Measurements from ENCODE around the gene DGKE.

The DGKE gene

DNA sequence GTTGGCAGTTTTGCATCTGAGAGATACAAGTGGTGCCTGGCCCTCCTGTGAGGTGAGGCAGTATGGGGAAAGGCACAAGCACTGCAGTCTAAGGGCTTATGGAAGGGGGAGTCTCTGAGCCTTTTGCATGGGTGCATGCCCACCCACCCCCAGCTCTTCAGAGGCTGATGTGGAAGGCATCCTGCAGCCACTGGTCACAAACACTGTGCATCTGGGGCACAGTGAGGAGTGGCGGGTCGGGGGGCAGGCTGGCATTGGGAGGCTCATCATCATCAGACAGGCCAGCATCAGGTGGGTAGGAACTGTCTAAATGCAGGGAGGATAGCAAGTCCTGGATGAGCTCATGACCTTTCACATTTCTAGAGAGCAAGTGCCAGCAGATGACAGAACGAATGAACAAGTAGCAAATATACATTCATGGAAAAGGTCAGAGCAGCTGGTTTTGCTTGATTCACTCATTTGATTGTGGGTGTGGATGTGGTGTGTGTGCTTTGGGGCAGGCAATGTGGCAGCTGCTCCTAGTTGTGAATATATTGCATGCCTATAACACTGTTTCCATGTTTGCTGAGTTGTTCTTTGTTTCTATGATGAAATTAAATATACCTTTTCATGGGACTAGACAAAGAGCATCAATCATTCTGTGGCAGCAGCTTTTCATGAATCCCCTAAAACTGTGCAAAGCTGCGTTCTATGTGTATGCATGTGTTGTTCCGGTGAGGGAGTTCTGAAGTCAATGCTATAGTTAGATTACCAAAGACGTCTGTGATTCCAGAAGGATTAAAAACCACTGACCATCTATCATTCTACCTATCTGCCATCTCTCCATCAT lies 50.7 kb downstream of the DGKE start:
- no peak for DNase-seq (ENCODE audit: low read depth)
- H3K4me3 ChIP-seq (ENCODE audit: low read depth, low read length): no peak overlapping the region

GRCh38 chr17:56885312-56885657 lies 51.3 kb downstream of the DGKE start:
- no peak for DNase-seq (ENCODE audit: low read depth)
- TF ChIP-seq, protein P1, sequence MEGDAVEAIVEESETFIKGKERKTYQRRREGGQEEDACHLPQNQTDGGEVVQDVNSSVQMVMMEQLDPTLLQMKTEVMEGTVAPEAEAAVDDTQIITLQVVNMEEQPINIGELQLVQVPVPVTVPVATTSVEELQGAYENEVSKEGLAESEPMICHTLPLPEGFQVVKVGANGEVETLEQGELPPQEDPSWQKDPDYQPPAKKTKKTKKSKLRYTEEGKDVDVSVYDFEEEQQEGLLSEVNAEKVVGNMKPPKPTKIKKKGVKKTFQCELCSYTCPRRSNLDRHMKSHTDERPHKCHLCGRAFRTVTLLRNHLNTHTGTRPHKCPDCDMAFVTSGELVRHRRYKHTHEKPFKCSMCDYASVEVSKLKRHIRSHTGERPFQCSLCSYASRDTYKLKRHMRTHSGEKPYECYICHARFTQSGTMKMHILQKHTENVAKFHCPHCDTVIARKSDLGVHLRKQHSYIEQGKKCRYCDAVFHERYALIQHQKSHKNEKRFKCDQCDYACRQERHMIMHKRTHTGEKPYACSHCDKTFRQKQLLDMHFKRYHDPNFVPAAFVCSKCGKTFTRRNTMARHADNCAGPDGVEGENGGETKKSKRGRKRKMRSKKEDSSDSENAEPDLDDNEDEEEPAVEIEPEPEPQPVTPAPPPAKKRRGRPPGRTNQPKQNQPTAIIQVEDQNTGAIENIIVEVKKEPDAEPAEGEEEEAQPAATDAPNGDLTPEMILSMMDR (conservative IDR thresholded peaks at IDR 0.05; ENCODE audit: low read depth, low read length): no peak
- H3K4me3 ChIP-seq (ENCODE audit: low read depth, low read length): no peak overlapping the region

More for the DNA sequence above, 50.7 kb downstream of the DGKE start:
- TF ChIP-seq, protein P1 (conservative IDR thresholded peaks at IDR 0.05; ENCODE audit: low read depth, low read length): no peak

GRCh38 chr17:56886288-56886731 lies 52.4 kb downstream of the DGKE start:
- TF ChIP-seq, protein P1 (conservative IDR thresholded peaks at IDR 0.05; ENCODE audit: low read depth, low read length): no peak
- H3K4me3 ChIP-seq (ENCODE audit: low read depth, low read length): no peak overlapping the region
- DNase-seq (ENCODE audit: low read depth): no peak

DNA sequence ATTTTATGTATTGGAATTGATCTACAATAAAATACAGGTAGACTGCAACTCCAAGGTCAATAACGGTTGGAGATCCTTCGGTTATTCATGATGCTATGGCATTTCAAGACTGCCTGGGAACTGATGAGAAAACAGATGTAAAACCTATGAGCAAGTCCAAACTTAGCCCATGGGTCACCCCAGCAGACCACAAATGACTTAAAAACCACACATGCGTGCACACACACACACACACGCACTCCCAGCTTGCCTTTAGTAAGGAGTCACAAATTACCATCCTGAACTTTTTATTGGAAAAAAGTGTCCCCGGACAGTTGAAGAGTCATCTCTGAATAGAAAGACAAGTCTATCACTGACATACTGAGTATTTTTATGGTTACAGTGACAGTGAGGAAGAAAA lies 53.2 kb downstream of the DGKE start:
- H3K4me3 ChIP-seq (ENCODE audit: low read depth, low read length): no peak overlapping the region
- TF ChIP-seq, protein P1 (conservative IDR thresholded peaks at IDR 0.05; ENCODE audit: low read depth, low read length): no peak
- no peak for DNase-seq (ENCODE audit: low read depth)

DNA sequence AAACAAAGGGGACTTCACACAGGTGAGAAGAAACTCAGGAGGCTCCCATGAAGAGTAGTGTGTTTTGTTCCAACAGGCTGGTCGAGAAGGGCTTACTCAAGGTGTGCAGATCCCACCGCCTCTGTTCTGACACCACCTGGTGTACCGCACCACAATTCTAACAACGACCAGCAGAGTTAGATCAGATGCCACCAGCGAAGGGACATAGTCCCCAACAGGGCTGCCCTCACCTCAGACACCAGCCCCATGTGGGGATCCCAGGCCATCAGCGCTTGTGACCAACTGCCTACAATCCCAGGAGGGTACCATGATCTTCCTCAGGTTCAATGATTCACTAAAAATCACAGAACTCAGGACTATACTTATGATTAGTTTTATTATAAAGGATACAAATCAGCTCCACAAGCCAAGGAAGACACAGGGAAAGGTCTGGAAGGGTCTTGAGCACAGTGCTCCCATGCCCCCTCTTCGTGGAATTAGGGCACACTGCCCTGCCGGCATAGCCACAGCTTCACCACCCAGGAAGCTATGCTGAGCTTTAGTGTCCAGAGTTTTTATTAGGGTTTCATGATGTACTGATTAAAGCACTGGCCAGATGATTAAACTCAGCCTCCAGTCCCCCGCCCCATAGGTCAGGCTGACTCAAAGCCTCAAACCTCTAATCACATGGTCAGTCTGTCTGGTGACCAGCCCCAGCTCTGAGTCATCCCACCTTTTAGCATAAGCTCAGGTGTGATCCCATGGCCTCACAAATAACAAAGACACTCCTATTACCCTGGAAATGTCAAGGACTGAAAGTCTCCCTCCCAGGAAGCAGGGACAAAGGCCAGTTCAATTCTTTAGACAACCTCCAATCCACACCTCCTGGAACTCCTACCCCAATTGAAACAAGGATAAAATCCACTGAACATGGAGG lies 53.9 kb downstream of the DGKE start:
- no peak for DNase-seq (ENCODE audit: low read depth)
- TF ChIP-seq, protein P1 (conservative IDR thresholded peaks at IDR 0.05; ENCODE audit: low read depth, low read length): no peak
- no peak overlapping the region for H3K4me3 ChIP-seq (ENCODE audit: low read depth, low read length)

- H3K4me3 ChIP-seq (ENCODE audit: low read depth, low read length): no peak overlapping the region
- TF ChIP-seq, protein P1 (conservative IDR thresholded peaks at IDR 0.05; ENCODE audit: low read depth, low read length): no peak
Observed at GRCh38 chr17:56890390-56890789, 56.4 kb downstream of the DGKE start.

More at GRCh38 chr17:56890390-56890789, 56.4 kb downstream of the DGKE start:
- DNase-seq (ENCODE audit: low read depth): no peak
